BLaER1 (cell line): Measurements from ENCODE around the gene NCOA6.

Experiments
- H3K27ac ChIP-seq: shearing (Covaris generic); formaldehyde crosslinking; 2 replicates; pipeline ENCODE4 v1.8.1; 2022
- H3K27me3 ChIP-seq: shearing (Covaris generic); formaldehyde crosslinking; 2 replicates; pipeline ENCODE4 v1.8.1; 2022
- H3K36me3 ChIP-seq: shearing (Covaris generic); formaldehyde crosslinking; 2 replicates; pipeline ENCODE4 v1.8.1; 2022
- H3K4me1 ChIP-seq: shearing (Covaris generic); formaldehyde crosslinking; 2 replicates; pipeline ENCODE4 v1.8.1; 2022
- H3K4me2 ChIP-seq: shearing (Covaris generic); formaldehyde crosslinking; 2 replicates; pipeline ENCODE4 v1.8.1; 2022
- H3K4me3 ChIP-seq: shearing (Covaris generic); formaldehyde crosslinking; 2 replicates; pipeline ENCODE4 v1.8.1; 2022
- H3K9ac ChIP-seq: shearing (Covaris generic); formaldehyde crosslinking; 2 replicates; pipeline ENCODE4 v1.8.1; 2022
- H3K9me3 ChIP-seq: shearing (Covaris generic); formaldehyde crosslinking; 2 replicates; pipeline ENCODE4 v1.8.1; 2022
- H4K20me1 ChIP-seq: shearing (Covaris generic); formaldehyde crosslinking; 2 replicates; pipeline ENCODE4 v1.8.1; 2022
- Cebpa-rat ChIP-seq: shearing (Covaris generic); IDR thresholded peaks from 2 replicates; pipeline ENCODE4 v1.8.1; 2022

Gene NCOA6

GRCh38 chr20:34669094-34669493 is 156.4 kb downstream of the NCOA6 start:
- Histone ChIP-seq H3K4me3 (no peak overlapping the region), H3K9ac (no peak overlapping the region), H4K20me1 (peaks cover under 1% of the 10 kb centered on the region; the same call in 1 of the 2 replicates), H3K27me3 (no peaks in the 10 kb centered on the region), H3K4me2 (no peak overlapping the region), H3K9me3 (peaks cover 11% of the 10 kb centered on the region; the same call in 1 of the 2 replicates), H3K4me1 (no peaks in the 10 kb centered on the region), H3K27ac (no peak overlapping the region), H3K36me3 (no peaks in the 10 kb centered on the region)
- no peak for TF ChIP-seq Cebpa-rat
